PC-9 (cell line): Measurements from ENCODE around the gene CELF2. TPM values are rescaled to one million over a fixed set of nuclear protein-coding genes. Genes with fewer than 3 reads are reported as not detected.

Source experiments
- BruUV-seq: library from RNA; stranded (reverse); fragments of 400-500 nt; replicated peaks from 2 replicates; lab custom pipeline; 2021; lab: Mats Ljungman, UMichigan
- CTCF ChIA-PET: fragments of 300-600 bp; sonication (Branson Sonifier 250); formaldehyde crosslinking; loops from one replicate; lab custom pipeline; 2022; ENCODE audit warnings: antibody characterized with exemption; lab: Charles Lee
- POLR2A ChIA-PET: fragments of 300-600 bp; sonication (Branson Sonifier 250); formaldehyde crosslinking; loops from one replicate; lab custom pipeline; 2022; ENCODE audit warnings: antibody characterized with exemption; ENCODE audit not compliant: unreplicated experiment; lab: Charles Lee
- DNase-seq, 2 experiments: peaks; one replicate each; pipeline versions ENCODE4 v3.0.0 to v3.0.0-alpha.2; 2015 to 2022; ENCODE audit warnings: mixed read lengths in 1 of 2
- H2AFZ ChIP-seq: fragments of 200-600 bp; sonication (generic); 2 replicates; pipeline ENCODE4 v1.8.1; 2017; ENCODE audit warnings: antibody characterized with exemption
- H3F3A ChIP-seq: fragments of 200-600 bp; sonication (generic); 2 replicates; pipeline ENCODE4 v1.8.1; 2017; ENCODE audit warnings: antibody characterized with exemption, mild to moderate bottlenecking, low read depth; ENCODE audit not compliant: insufficient read depth
- H3K27ac ChIP-seq: fragments of 200-600 bp; sonication (generic); 2 replicates; pipeline ENCODE4 v1.6.1; 2016; ENCODE audit warnings: mixed run types
- H3K27me3 ChIP-seq: fragments of 200-600 bp; sonication (generic); 2 replicates; pipeline ENCODE4 v1.6.1; 2016; ENCODE audit warnings: low read depth, mixed run types; ENCODE audit not compliant: insufficient read depth
- H3K36me3 ChIP-seq: fragments of 200-600 bp; sonication (generic); 2 replicates; pipeline ENCODE4 v1.6.1; 2016; ENCODE audit warnings: low read depth, mixed run types
- H3K4me1 ChIP-seq: fragments of 200-600 bp; sonication (generic); replicated peaks from 2 replicates; pipeline ENCODE4 v1.6.1; 2016; ENCODE audit warnings: mixed run types; ENCODE audit not compliant: insufficient read depth
- H3K4me2 ChIP-seq: fragments of 200-600 bp; sonication (generic); 2 replicates; pipeline ENCODE4 v1.6.1; 2017; ENCODE audit warnings: mixed run types
- H3K4me3 ChIP-seq: fragments of 200-600 bp; sonication (generic); 2 replicates; pipeline ENCODE4 v1.6.1; 2016; ENCODE audit warnings: mixed run types
- H3K79me2 ChIP-seq: fragments of 200-600 bp; sonication (generic); 2 replicates; pipeline ENCODE4 v1.6.1; 2017; ENCODE audit warnings: low read depth, mixed run types
- H3K9me2 ChIP-seq: fragments of 200-600 bp; sonication (generic); 2 replicates; pipeline ENCODE4 v1.8.1; 2017; ENCODE audit warnings: mild to moderate bottlenecking; ENCODE audit not compliant: insufficient read depth
- H3K9me3 ChIP-seq: fragments of 200-600 bp; sonication (generic); 2 replicates; pipeline ENCODE4 v1.8.1; 2016; ENCODE audit warnings: low read depth; ENCODE audit not compliant: insufficient read depth
- H4K20me1 ChIP-seq: fragments of 200-600 bp; sonication (generic); 2 replicates; pipeline ENCODE4 v1.8.1; 2017; ENCODE audit not compliant: insufficient read depth
- CTCF ChIP-seq: fragments of 200-600 bp; sonication (generic); conservative IDR thresholded peaks from 2 replicates; pipeline ENCODE4 v1.6.1; 2017; ENCODE audit warnings: mixed run types, antibody characterized with exemption, mild to moderate bottlenecking, moderate library complexity
- EZH2 ChIP-seq: fragments of 200-600 bp; sonication (generic); IDR thresholded peaks from 2 replicates; pipeline ENCODE4 v1.8.0; 2017; ENCODE audit warnings: antibody characterized with exemption, low read depth
- intact Hi-C: fragments of 100-400 bp; cut with micrococcal nuclease; formaldehyde crosslinking; loops from one replicate; pipeline ENCODE4 v1.10.0; 2022; ENCODE audit not compliant: unreplicated experiment
- total RNA-seq: library from RNA; stranded (reverse); gene quantifications from 2 replicates; pipeline ENCODE4 v1.2.3, GENCODE V29; 2021

The CELF2 gene
- total RNA-seq, 1 experiment from 2014 or later, result not detected

- intact Hi-C loops, result no loop called here
- H3K4me2 ChIP-seq, result no peak overlapping the region
- H3K9me2 ChIP-seq, result no peaks in the 10 kb centered on the region
- H2AFZ ChIP-seq, result no peak overlapping the region
- no peaks in the 10 kb centered on the region for H3K36me3 ChIP-seq
- no peaks in the 10 kb centered on the region for H3K4me1 ChIP-seq
- no peaks in the 10 kb centered on the region for H3K9me3 ChIP-seq
- peaks cover 34% of the 10 kb centered on the region for H3K27me3 ChIP-seq
- DNase-seq, result no peak
- no peaks in the 10 kb centered on the region for H4K20me1 ChIP-seq
- CTCF ChIA-PET, result no interaction called here
- no TSS peak for BruUV-seq
- H3K27ac ChIP-seq, result no peak overlapping the region
- H3F3A ChIP-seq, result no peaks in the 10 kb centered on the region
- POLR2A ChIA-PET, result no interaction called here
- no peak for TF ChIP-seq CTCF
- TF ChIP-seq EZH2, result no peak
- no peak overlapping the region for H3K4me3 ChIP-seq
- no peaks in the 10 kb centered on the region for H3K79me2 ChIP-seq
These were observed 13.3 kb upstream of the CELF2 start for GRCh38 chr10:11004144-11005077.

- Histone ChIP-seq H3K9me2 (no peaks in the 10 kb centered on the region), H3K4me1 (no peaks in the 10 kb centered on the region), H3F3A (no peaks in the 10 kb centered on the region), H3K4me3 (no peak overlapping the region), H3K79me2 (no peaks in the 10 kb centered on the region), H2AFZ (no peak overlapping the region), H3K27ac (no peak overlapping the region), H3K36me3 (no peaks in the 10 kb centered on the region), H3K27me3 (peaks cover 34% of the 10 kb centered on the region), H3K4me2 (no peak overlapping the region), H4K20me1 (no peaks in the 10 kb centered on the region), H3K9me3 (no peaks in the 10 kb centered on the region)
- ChIA-PET POLR2A (no interaction called here), CTCF (no interaction called here)
- BruUV-seq, result no TSS peak
- DNase-seq, result no peak
- TF ChIP-seq EZH2 (no peak), CTCF (no peak)
- intact Hi-C loops, result no loop called here
These were observed 11.8 kb upstream of the CELF2 start for GRCh38 chr10:11005725-11006427.

GRCh38 chr10:11006428-11006825, 11.2 kb upstream of the CELF2 start:
- CTCF ChIA-PET, result no interaction called here
- POLR2A ChIA-PET, result no interaction called here
- intact Hi-C loops, result no loop called here
- Histone ChIP-seq H3K36me3 (no peaks in the 10 kb centered on the region), H3K9me3 (no peaks in the 10 kb centered on the region), H3K79me2 (no peaks in the 10 kb centered on the region), H3K4me3 (no peak overlapping the region), H3F3A (no peaks in the 10 kb centered on the region), H3K4me2 (no peak overlapping the region), H3K9me2 (no peaks in the 10 kb centered on the region), H3K27me3 (peaks cover 34% of the 10 kb centered on the region), H3K4me1 (no peaks in the 10 kb centered on the region), H2AFZ (no peak overlapping the region), H3K27ac (no peak overlapping the region), H4K20me1 (no peaks in the 10 kb centered on the region)
- TF ChIP-seq CTCF, result no peak
- no peak for TF ChIP-seq EZH2
- DNase-seq, result no peak
- BruUV-seq, result no TSS peak
